B cell (primary cell): ENCODE measurements around the gene POLR3GL.

Source experiments
- CTCF ChIP-seq: fragments of 200-600 bp; IDR thresholded peaks from one replicate; pipeline ENCODE4 v1.8.0; 2022; ENCODE audit warnings: antibody characterized with exemption, mild to moderate bottlenecking
- EZH2 ChIP-seq: IDR thresholded peaks from 2 replicates; pipeline ENCODE4 v1.6.1; 2012; ENCODE audit warnings: borderline replicate concordance, low read depth, mild to moderate bottlenecking, moderate library complexity, low read length; ENCODE audit not compliant: insufficient read depth, poor library complexity, severe bottlenecking

GRCh38 chr1:145916745-145917144, 47.7 kb upstream of the POLR3GL start:
- TF ChIP-seq CTCF (no peak), EZH2 (no peak)
